ENCODE data around the gene LOXL4. TPM values are rescaled to one million over a fixed set of nuclear protein-coding genes. Genes with fewer than 3 reads are reported as not detected.

Gene LOXL4
- total RNA-seq, 1 experiment from 2014 or later: 0.13 TPM

- H3K4me2 ChIP-seq (ENCODE audit: insufficient read depth, insufficient read length, low read length): no peak overlapping the region
- no peaks in the 10 kb centered on the region for H3K36me3 Mint-ChIP-seq (ENCODE audit: insufficient read depth in 1 of 3, low read depth in 3 of 3)
These were observed 26.3 kb upstream of the LOXL4 start for GRCh38 chr10:98294270-98294627.

More at GRCh38 chr10:98294270-98294627, 26.3 kb upstream of the LOXL4 start:
- no peak overlapping the region for H4K8ac ChIP-seq (replicated peaks; ENCODE audit: insufficient read length, low read depth, low read length)
- H3T11ph ChIP-seq (ENCODE audit: low read length): no peak overlapping the region
- Mint-ChIP-seq H3K4me3 (no peak overlapping the region), H3K27me3 (ENCODE audit: low read depth) (peaks cover 7% of the 10 kb centered on the region), H3K27ac (no peak overlapping the region), H3K4me1 (peaks cover 22 to 24% of the 10 kb centered on the region in 2 experiments), H3K9me3 (no peaks in the 10 kb centered on the region)
- no CpG with 5 or more reads among the region's 3 CpGs for WGBS (ENCODE audit: extremely low coverage, insufficient read length, low lambda C conversion rate)
- no peak overlapping the region for H4K5ac ChIP-seq (ENCODE audit: insufficient read length, low read depth, low read length)
- no peaks in the 10 kb centered on the region for H3K9me3 ChIP-seq (ENCODE audit: control insufficient read depth, low read depth, low read length)
- DNase-seq: no peak
- H3K27ac ChIP-seq (ENCODE audit: insufficient read length, low read depth, low read length): no peak overlapping the region
- no peak overlapping the region; the same call in 1 of the 2 replicates for H3K14ac ChIP-seq (ENCODE audit: insufficient read depth, low read length)
- H4K20me1 ChIP-seq (ENCODE audit: control insufficient read depth, insufficient read depth, insufficient read length): no peaks in the 10 kb centered on the region
- H3K18ac ChIP-seq (ENCODE audit: insufficient read length, low read depth, low read length): no peak overlapping the region
- no peak overlapping the region for H2AFZ ChIP-seq (ENCODE audit: low read length)
- H3K79me1 ChIP-seq (ENCODE audit: insufficient read depth, low read depth, low read length, poor library complexity, severe bottlenecking): no peaks in the 10 kb centered on the region
- H2BK120ac ChIP-seq (ENCODE audit: low read depth, low read length, poor library complexity, severe bottlenecking): no peak overlapping the region
- peaks cover 6% of the 10 kb centered on the region; the same call in 1 of the 2 replicates for H3K4me1 ChIP-seq (ENCODE audit: insufficient read depth, low read length)
- no peak overlapping the region for H3K56ac ChIP-seq (ENCODE audit: insufficient read length, low read depth, low read length)
- no peak overlapping the region for H3K4ac ChIP-seq (ENCODE audit: low read depth, low read length)
- H2BK5ac ChIP-seq (ENCODE audit: insufficient read length, low read length): no peak overlapping the region
- no peak overlapping the region for H2AK5ac ChIP-seq (ENCODE audit: insufficient read length, low read length)
- H2BK15ac ChIP-seq (ENCODE audit: low read depth, low read length): no peak overlapping the region
- H3K9ac ChIP-seq (ENCODE audit: extremely low read depth, insufficient read length, low read length): no peak overlapping the region
- H2BK20ac ChIP-seq (ENCODE audit: low read depth, low read length, poor library complexity, severe bottlenecking): no peak overlapping the region
- H2BK12ac ChIP-seq (ENCODE audit: insufficient read length, low read depth, low read length): no peak overlapping the region
- TF ChIP-seq, protein P1, sequence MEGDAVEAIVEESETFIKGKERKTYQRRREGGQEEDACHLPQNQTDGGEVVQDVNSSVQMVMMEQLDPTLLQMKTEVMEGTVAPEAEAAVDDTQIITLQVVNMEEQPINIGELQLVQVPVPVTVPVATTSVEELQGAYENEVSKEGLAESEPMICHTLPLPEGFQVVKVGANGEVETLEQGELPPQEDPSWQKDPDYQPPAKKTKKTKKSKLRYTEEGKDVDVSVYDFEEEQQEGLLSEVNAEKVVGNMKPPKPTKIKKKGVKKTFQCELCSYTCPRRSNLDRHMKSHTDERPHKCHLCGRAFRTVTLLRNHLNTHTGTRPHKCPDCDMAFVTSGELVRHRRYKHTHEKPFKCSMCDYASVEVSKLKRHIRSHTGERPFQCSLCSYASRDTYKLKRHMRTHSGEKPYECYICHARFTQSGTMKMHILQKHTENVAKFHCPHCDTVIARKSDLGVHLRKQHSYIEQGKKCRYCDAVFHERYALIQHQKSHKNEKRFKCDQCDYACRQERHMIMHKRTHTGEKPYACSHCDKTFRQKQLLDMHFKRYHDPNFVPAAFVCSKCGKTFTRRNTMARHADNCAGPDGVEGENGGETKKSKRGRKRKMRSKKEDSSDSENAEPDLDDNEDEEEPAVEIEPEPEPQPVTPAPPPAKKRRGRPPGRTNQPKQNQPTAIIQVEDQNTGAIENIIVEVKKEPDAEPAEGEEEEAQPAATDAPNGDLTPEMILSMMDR (conservative IDR thresholded peaks at IDR 0.05): no peak
- no peaks in the 10 kb centered on the region for H3K23me2 ChIP-seq (ENCODE audit: insufficient read length, low read depth, low read length, poor library complexity, severe bottlenecking)
- no peaks in the 10 kb centered on the region for H3K79me2 ChIP-seq (ENCODE audit: insufficient read depth, low read length)
- H3K23ac ChIP-seq (ENCODE audit: insufficient read length, low read depth, low read length): no peak overlapping the region
- no peak overlapping the region for H4K91ac ChIP-seq (ENCODE audit: insufficient read length, low read depth, low read length)
- no peaks in the 10 kb centered on the region for H3K27me3 ChIP-seq (ENCODE audit: insufficient read depth, low read length)

Measured in H9 (cell line).